ENCODE data around the gene NUAK2. TPM values are rescaled to one million over a fixed set of nuclear protein-coding genes. Genes with fewer than 3 reads are reported as not detected.

NUAK2 gene
- total RNA-seq, 1 donor from 2014 or later = 0.74 TPM

GRCh38 chr1:205310976-205311704 lies 10.4 kb downstream of the NUAK2 start:
- peaks cover 30% of the 10 kb centered on the region for H3K4me1 ChIP-seq
- no peak overlapping the region for H3K27ac ChIP-seq (replicated peaks)
- peaks cover 42% of the 10 kb centered on the region for H3K36me3 ChIP-seq
- intact Hi-C loops (cut with micrococcal nuclease) = no loop called here
- H3K9me3 ChIP-seq (replicated peaks) = no peaks in the 10 kb centered on the region
- no peak for TF ChIP-seq CTCF (IDR thresholded peaks at IDR 0.05; ENCODE audit: borderline replicate concordance)
- no peak for DNase-seq
- no peaks in the 10 kb centered on the region for H3K27me3 ChIP-seq (ENCODE audit: low read depth)
- no peak overlapping the region for H3K4me3 ChIP-seq

GRCh38 chr1:205309741-205310140 lies 11.8 kb downstream of the NUAK2 start:
- TF ChIP-seq CTCF (IDR thresholded peaks at IDR 0.05; ENCODE audit: borderline replicate concordance) = no peak
- H3K4me1 ChIP-seq = peaks cover 18% of the 10 kb centered on the region
- intact Hi-C loops (cut with micrococcal nuclease) = no loop called here
- no peak overlapping the region for H3K4me3 ChIP-seq
- H3K36me3 ChIP-seq = peaks cover 56% of the 10 kb centered on the region
- H3K9me3 ChIP-seq (replicated peaks) = no peaks in the 10 kb centered on the region
- H3K27ac ChIP-seq (replicated peaks) = no peak overlapping the region
- DNase-seq = no peak
- no peaks in the 10 kb centered on the region for H3K27me3 ChIP-seq (ENCODE audit: low read depth)

DNA sequence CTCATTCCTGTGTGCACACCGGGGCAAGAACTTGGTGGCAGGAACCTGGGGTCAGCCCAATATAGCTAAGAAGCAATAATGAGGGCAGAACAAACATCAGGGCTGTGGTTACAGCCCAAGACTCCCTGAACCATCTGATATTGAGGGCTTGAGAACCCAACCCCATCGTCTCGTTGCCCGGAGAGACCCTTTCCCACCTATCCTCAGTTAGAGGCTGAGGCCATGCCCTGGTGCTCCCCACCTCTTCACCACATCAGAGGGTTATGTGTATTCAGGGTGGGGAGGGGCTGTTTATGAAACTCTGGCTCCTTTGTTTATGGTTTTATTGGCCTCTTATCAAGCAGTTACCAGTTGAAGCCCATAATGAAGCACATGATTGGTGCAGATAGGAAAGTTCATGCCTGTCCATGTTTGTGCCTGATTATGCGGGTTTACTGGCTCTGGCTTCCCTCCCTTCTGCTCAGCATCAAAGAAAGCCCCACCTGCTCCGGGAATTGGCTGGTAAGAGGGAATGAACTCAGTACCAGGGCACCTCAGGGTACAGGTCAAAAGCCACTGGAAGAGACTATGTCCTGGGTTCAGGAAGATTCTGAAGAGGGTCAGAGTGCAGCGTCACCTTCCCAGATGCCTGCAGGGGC lies 14.5 kb downstream of the NUAK2 start:
- intact Hi-C loops (cut with micrococcal nuclease) = no loop called here
- TF ChIP-seq CTCF (IDR thresholded peaks at IDR 0.05; ENCODE audit: borderline replicate concordance) = no peak
- no peak overlapping the region for H3K27ac ChIP-seq (replicated peaks)
- H3K4me3 ChIP-seq = no peak overlapping the region
- H3K9me3 ChIP-seq (replicated peaks) = no peaks in the 10 kb centered on the region
- no peaks in the 10 kb centered on the region for H3K4me1 ChIP-seq
- DNase-seq = no peak
- H3K27me3 ChIP-seq (ENCODE audit: low read depth) = no peaks in the 10 kb centered on the region
- H3K36me3 ChIP-seq = peaks cover 77% of the 10 kb centered on the region

GRCh38 chr1:205304695-205305070 lies 16.9 kb downstream of the NUAK2 start:
- Histone ChIP-seq H3K9me3 (replicated peaks) (no peaks in the 10 kb centered on the region), H3K4me3 (no peak overlapping the region), H3K36me3 (peaks cover 58% of the 10 kb centered on the region), H3K4me1 (peaks cover 6% of the 10 kb centered on the region), H3K27ac (replicated peaks) (no peak overlapping the region), H3K27me3 (ENCODE audit: low read depth) (no peaks in the 10 kb centered on the region)
- TF ChIP-seq CTCF (IDR thresholded peaks at IDR 0.05; ENCODE audit: borderline replicate concordance) = no peak
- DNase-seq = no peak
- intact Hi-C loops (cut with micrococcal nuclease) = no loop called here

DNA sequence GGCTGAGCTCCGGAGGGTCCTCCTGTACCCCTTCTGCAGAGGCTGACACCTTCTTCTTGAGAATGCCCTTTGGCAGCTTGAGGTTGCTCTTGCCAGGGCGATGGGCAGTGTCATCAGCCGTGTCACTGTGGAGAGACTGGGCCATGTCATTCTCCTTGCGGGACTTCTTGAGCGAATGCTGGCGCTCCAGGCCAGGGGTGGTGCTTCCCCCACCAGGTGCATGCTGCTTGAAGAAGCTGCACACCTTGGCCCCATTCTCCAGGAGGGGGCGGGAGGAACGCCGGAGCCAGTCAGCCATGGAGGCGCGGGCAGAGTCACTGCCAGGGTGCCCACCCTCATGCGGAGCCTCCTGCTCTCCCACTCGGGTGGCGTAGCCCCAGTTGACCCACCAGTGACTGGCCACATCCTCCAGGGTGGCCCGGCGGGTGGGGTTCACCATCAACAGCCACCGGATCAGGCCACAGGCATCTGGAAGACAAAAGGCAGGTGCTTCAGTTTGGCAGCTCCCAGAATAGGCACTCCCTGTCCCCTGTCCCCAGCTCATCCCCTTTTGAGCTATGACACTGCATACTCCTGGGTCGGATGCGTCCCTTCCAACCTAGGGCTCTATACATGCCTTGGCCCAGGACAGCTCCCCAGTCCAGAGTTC lies 17.4 kb downstream of the NUAK2 start:
- no peaks in the 10 kb centered on the region for H3K9me3 ChIP-seq (replicated peaks)
- no peak overlapping the region for H3K27ac ChIP-seq (replicated peaks)
- no peak overlapping the region for H3K4me3 ChIP-seq
- H3K4me1 ChIP-seq = peaks cover 6% of the 10 kb centered on the region
- TF ChIP-seq CTCF (IDR thresholded peaks at IDR 0.05; ENCODE audit: borderline replicate concordance) = no peak
- intact Hi-C loops (cut with micrococcal nuclease) = no loop called here
- no peak for DNase-seq
- peaks cover 57% of the 10 kb centered on the region for H3K36me3 ChIP-seq
- H3K27me3 ChIP-seq (ENCODE audit: low read depth) = no peaks in the 10 kb centered on the region

All from left ventricle myocardium inferior (tissue), 1 donor.